ELR (cell line): ENCODE results near the gene KDM2B.

Experiments
- DNase-seq: peaks from one replicate; pipeline ENCODE4 v3.0.0-alpha.2; 2015; ENCODE audit warnings: low read depth

KDM2B gene

GRCh38 chr12:121530600-121531355 lies 50.0 kb downstream of the KDM2B start:
- peak; percentile 74 for DNase-seq

GRCh38 chr12:121529184-121529583 lies 51.6 kb downstream of the KDM2B start:
- DNase-seq, result no peak

- no peak for DNase-seq
Observed at GRCh38 chr12:121525411-121525810, 55.4 kb downstream of the KDM2B start.

GRCh38 chr12:121524196-121524916 lies 56.5 kb downstream of the KDM2B start:
- DNase-seq, result no peak

- DNase-seq, result no peak
Observed at GRCh38 chr12:121523741-121524140, 57.1 kb downstream of the KDM2B start.

- no peak for DNase-seq
Observed at GRCh38 chr12:121522971-121523370, 57.9 kb downstream of the KDM2B start.

- no peak for DNase-seq
Observed at GRCh38 chr12:121520586-121521086, 60.2 kb downstream of the KDM2B start.

GRCh38 chr12:121520119-121520518 lies 60.7 kb downstream of the KDM2B start:
- no peak for DNase-seq

GRCh38 chr12:121519227-121519626 lies 61.6 kb downstream of the KDM2B start:
- no peak for DNase-seq

- DNase-seq, result no peak
Observed at GRCh38 chr12:121518656-121519055, 62.2 kb downstream of the KDM2B start.

- DNase-seq, result no peak
Observed at GRCh38 chr12:121516437-121517011, 64.3 kb downstream of the KDM2B start.

GRCh38 chr12:121515615-121516014 lies 65.2 kb downstream of the KDM2B start:
- DNase-seq, result peak; percentile 16

GRCh38 chr12:121514184-121514742 lies 66.6 kb downstream of the KDM2B start:
- no peak for DNase-seq

- DNase-seq, result peak; percentile 51
Observed at GRCh38 chr12:121513464-121514183, 67.2 kb downstream of the KDM2B start.

- no peak for DNase-seq
Observed at GRCh38 chr12:121512561-121512960, 68.3 kb downstream of the KDM2B start.

- no peak for DNase-seq
Observed at GRCh38 chr12:121511916-121512315, 68.9 kb downstream of the KDM2B start.

- no peak for DNase-seq
Observed at GRCh38 chr12:121509339-121509738, 71.5 kb downstream of the KDM2B start.

GRCh38 chr12:121508533-121508932 lies 72.3 kb downstream of the KDM2B start:
- DNase-seq, result no peak

GRCh38 chr12:121507984-121508383 lies 72.8 kb downstream of the KDM2B start:
- DNase-seq, result no peak

GRCh38 chr12:121507245-121507644 lies 73.6 kb downstream of the KDM2B start:
- no peak for DNase-seq

- DNase-seq, result peak; percentile 42
Observed at GRCh38 chr12:121505513-121505912, 75.3 kb downstream of the KDM2B start.

- DNase-seq, result no peak
Observed at GRCh38 chr12:121504505-121504904, 76.3 kb downstream of the KDM2B start.
